Spleen (tissue), 7 donors: ENCODE measurements around the gene TYW1B.
"Not testable (repeated sequence)": the region's sequence is repeated elsewhere in the genome, so short reads cannot be mapped to it uniquely, and the experiment has no call there.

Experiments
- POLR2A ChIP-seq, 3 donors: fragments of 450-650 bp; IDR thresholded peaks; one replicate each; pipeline ENCODE4 v1.5.1; 2017; ENCODE audit warnings: antibody characterized with exemption in 3 of 3, mild to moderate bottlenecking in 1 of 3
- POLR2AphosphoS5 ChIP-seq, 3 donors: sonication (generic); formaldehyde crosslinking; IDR thresholded peaks; one replicate each; pipeline ENCODE4 v1.5.1; 2017; ENCODE audit warnings: antibody characterized with exemption in 3 of 3
- TF ChIP-seq, protein P1 (sequence below), 11 experiments: fragments of 200-600 bp in 7 of 11; fragments of 450-650 bp in 4 of 11; sonication (generic) in 4 of 11; IDR thresholded peaks in 8 of 11; conservative IDR thresholded peaks in 3 of 11; 1 replicate in 7 of 11; 2 replicates in 4 of 11; pipeline versions ENCODE4 v1.4.0 to v1.8.0; 2016 to 2021; ENCODE audit warnings: antibody characterized with exemption in 11 of 11, inconsistent platforms in 4 of 11, mild to moderate bottlenecking in 1 of 11
- donor health status: DM: no; HTN: no; CAD: no; lungs with moderate emphysema.
- donor health status: DM: no; HTN: no; CAD: no.
- donor health status: DM: no; HTN: no; CAD: no.

DNA sequence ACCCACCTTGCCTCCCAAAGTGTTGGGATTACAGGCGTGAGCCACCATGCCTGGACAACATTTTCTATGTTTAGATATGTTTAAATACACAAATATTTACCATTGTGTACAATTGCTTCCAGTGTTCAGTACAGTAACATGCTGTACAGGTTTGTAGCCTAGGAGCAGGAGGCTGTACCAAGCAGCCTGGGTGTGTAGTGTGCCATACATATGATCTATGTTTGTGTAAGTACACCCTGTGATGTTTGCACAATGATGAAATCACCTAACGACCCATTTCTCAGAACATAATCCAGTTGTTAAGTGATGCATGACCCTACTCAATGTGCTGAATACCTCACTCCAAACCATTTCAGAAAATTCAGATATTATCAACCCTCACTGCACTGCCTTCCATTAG is 24.9 kb upstream of the TYW1B start:
- TF ChIP-seq, protein P1, sequence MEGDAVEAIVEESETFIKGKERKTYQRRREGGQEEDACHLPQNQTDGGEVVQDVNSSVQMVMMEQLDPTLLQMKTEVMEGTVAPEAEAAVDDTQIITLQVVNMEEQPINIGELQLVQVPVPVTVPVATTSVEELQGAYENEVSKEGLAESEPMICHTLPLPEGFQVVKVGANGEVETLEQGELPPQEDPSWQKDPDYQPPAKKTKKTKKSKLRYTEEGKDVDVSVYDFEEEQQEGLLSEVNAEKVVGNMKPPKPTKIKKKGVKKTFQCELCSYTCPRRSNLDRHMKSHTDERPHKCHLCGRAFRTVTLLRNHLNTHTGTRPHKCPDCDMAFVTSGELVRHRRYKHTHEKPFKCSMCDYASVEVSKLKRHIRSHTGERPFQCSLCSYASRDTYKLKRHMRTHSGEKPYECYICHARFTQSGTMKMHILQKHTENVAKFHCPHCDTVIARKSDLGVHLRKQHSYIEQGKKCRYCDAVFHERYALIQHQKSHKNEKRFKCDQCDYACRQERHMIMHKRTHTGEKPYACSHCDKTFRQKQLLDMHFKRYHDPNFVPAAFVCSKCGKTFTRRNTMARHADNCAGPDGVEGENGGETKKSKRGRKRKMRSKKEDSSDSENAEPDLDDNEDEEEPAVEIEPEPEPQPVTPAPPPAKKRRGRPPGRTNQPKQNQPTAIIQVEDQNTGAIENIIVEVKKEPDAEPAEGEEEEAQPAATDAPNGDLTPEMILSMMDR (IDR thresholded peaks at IDR 0.05 in 8 of 11, conservative IDR thresholded peaks at IDR 0.05 in 3 of 11), result not testable (repeated sequence)
- TF ChIP-seq POLR2A, POLR2AphosphoS5 (IDR thresholded peaks at IDR 0.05): not testable (repeated sequence)
